ENCODE results near the gene GPA33. TPM values are rescaled to one million over a fixed set of nuclear protein-coding genes. Genes with fewer than 3 reads are reported as not detected.

The GPA33 gene
- total RNA-seq, 4 donors from 2014 or later, result 15.7 to 397 (median 317) TPM

DNA sequence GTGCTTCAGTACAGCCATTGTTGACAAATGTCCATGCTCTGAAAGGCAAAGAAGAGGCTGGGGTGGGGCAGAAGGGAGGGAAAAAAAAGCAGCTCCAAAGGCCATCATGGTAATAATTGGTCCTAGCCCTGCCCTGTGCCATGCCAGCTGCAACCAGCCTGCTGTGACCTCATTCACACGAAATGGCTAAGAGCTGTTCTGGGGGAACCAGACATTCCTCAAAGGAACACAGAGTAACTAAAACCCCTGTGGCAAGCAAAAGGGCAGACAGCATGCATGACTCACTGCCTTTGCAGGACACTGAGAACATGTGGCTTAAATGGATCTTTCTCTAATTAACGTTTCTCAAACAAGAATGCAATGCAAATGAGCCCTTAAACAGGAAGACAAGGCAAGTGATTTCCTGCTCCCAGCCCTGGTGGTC lies 46.0 kb upstream of the GPA33 start:
- Histone ChIP-seq H3K27me3 (no peaks in the 10 kb centered on the region), H3K4me1 (peaks cover 0 to 8% (median 2%) of the 10 kb centered on the region in 4 donors), H3K9me3 (peaks cover 0 to 5% (median 0%) of the 10 kb centered on the region in 4 donors), H3K4me3 (no peak overlapping the region), H3K27ac (no peak overlapping the region), H3K36me3 (no peaks in the 10 kb centered on the region)
- no peak for DNase-seq
- no peak for TF ChIP-seq POLR2A (IDR thresholded peaks at IDR 0.05)
- TF ChIP-seq, protein P1, sequence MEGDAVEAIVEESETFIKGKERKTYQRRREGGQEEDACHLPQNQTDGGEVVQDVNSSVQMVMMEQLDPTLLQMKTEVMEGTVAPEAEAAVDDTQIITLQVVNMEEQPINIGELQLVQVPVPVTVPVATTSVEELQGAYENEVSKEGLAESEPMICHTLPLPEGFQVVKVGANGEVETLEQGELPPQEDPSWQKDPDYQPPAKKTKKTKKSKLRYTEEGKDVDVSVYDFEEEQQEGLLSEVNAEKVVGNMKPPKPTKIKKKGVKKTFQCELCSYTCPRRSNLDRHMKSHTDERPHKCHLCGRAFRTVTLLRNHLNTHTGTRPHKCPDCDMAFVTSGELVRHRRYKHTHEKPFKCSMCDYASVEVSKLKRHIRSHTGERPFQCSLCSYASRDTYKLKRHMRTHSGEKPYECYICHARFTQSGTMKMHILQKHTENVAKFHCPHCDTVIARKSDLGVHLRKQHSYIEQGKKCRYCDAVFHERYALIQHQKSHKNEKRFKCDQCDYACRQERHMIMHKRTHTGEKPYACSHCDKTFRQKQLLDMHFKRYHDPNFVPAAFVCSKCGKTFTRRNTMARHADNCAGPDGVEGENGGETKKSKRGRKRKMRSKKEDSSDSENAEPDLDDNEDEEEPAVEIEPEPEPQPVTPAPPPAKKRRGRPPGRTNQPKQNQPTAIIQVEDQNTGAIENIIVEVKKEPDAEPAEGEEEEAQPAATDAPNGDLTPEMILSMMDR (IDR thresholded peaks at IDR 0.05), result no peak

DNA sequence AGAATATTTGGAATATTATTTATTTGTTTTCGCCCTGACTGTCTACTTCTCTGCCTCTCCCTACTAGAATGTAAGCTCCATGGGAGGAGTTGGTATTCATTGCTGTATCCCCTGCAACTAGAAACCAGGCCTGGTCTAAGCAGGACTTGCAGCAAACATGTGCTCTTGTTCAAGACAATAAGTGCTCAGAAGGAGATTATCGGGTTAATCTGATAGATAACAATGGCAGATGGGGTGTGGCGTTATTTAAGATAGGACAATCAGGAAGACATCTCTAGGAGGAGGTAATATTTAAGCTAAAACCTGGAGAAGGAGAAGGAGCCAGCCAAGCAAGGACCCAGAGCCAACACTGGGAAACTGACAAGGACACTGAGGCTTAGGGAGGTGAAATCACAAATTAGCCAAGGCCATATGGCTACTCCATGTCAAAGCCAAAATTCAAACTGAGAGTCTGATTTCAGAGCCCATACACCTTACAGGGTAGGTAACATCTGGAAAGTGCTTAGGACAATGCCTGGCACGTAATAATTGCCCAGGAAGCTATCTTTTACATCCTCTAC lies 45.2 kb upstream of the GPA33 start:
- no peak overlapping the region for H3K4me3 ChIP-seq
- H3K9me3 ChIP-seq, result peaks cover 0 to 5% (median 0%) of the 10 kb centered on the region in 4 donors
- peaks cover 0 to 8% (median 2%) of the 10 kb centered on the region in 4 donors for H3K4me1 ChIP-seq
- DNase-seq, result no peak
- H3K27me3 ChIP-seq, result no peaks in the 10 kb centered on the region
- H3K27ac ChIP-seq, result no peak overlapping the region
- H3K36me3 ChIP-seq, result no peaks in the 10 kb centered on the region
- TF ChIP-seq, protein P1 (IDR thresholded peaks at IDR 0.05), result no peak
- no peak for TF ChIP-seq POLR2A (IDR thresholded peaks at IDR 0.05)

DNA sequence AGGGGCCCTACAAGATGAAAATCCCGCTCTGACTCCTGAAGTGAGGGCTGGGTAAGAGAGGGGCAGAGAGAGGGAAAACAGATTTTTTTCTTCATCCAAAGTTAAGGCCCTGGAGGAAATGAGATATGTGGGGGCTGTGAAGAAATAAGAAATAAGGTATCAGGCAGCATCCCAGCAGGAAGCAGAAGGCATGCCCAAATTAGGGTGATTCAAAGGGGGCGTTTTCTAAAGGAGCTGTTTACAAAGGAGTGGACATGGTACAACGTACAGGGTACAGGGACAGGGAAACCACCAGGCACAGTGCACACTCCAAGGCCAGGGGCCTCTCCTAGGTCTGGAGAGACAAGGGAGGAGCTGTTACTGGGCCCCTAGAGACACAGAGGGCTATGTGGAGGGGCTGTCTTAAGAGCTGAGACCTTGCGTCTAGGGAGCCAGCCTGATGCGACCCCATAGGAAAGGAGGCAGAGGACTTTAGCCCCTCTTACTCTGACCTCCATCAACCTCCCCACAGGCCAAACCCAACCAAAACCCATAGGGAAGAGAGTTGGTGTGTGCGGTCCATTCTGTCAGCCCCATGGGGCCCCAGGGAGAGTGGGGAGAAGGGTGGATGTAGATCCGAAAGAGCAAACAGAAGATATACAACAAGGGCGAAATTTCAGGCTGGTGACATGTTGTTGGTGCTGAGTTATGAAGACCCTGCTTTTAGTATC lies 42.3 kb upstream of the GPA33 start:
- peaks cover 0 to 5% (median 0%) of the 10 kb centered on the region in 4 donors for H3K9me3 ChIP-seq
- DNase-seq, result no peak
- TF ChIP-seq POLR2A (IDR thresholded peaks at IDR 0.05), result no peak
- TF ChIP-seq, protein P1 (IDR thresholded peaks at IDR 0.05), result no peak
- peaks cover 0 to 8% (median 2%) of the 10 kb centered on the region in 4 donors for H3K4me1 ChIP-seq
- no peaks in the 10 kb centered on the region for H3K27me3 ChIP-seq
- H3K4me3 ChIP-seq, result no peak overlapping the region
- no peaks in the 10 kb centered on the region for H3K36me3 ChIP-seq
- no peak overlapping the region for H3K27ac ChIP-seq

DNA sequence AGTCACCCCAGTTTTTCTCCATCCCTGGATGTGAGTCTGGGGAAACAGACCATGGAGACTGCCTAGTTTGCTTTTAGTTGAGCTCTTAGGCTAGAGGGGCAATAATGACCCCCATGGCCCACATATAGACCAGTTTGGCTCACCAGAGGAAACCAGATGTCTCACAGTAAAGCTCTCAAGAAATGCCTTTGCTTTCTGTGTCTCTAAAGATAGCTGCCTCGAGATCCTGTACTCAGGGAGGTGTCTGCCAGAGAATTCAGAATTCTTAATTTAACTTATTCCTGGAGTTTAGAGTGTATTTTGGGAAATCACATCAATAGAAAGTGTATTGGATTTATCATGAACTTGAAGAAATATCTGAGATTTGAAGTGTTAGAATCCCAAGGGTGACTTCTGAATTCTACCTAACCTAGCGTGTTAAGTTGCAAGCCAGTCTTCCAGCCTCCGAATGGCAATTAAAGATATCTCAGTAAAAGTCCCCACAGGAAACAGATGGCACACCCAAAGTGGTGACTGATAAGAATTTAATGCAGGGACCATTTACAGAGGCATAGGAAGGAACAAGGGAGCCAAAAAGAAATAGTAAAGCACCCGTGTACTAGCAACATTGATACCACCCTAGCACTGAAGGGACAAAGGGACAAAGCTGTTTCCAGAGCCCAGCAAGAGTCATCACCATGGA lies 40.8 kb upstream of the GPA33 start:
- Histone ChIP-seq H3K4me3 (no peak overlapping the region), H3K4me1 (peaks cover 0 to 3% (median 1%) of the 10 kb centered on the region in 4 donors), H3K9me3 (no peaks in the 10 kb centered on the region), H3K36me3 (no peaks in the 10 kb centered on the region), H3K27ac (no peak overlapping the region), H3K27me3 (no peaks in the 10 kb centered on the region)
- DNase-seq, result no peak
- no peak for TF ChIP-seq POLR2A (IDR thresholded peaks at IDR 0.05)
- TF ChIP-seq, protein P1 (IDR thresholded peaks at IDR 0.05), result no peak

DNA sequence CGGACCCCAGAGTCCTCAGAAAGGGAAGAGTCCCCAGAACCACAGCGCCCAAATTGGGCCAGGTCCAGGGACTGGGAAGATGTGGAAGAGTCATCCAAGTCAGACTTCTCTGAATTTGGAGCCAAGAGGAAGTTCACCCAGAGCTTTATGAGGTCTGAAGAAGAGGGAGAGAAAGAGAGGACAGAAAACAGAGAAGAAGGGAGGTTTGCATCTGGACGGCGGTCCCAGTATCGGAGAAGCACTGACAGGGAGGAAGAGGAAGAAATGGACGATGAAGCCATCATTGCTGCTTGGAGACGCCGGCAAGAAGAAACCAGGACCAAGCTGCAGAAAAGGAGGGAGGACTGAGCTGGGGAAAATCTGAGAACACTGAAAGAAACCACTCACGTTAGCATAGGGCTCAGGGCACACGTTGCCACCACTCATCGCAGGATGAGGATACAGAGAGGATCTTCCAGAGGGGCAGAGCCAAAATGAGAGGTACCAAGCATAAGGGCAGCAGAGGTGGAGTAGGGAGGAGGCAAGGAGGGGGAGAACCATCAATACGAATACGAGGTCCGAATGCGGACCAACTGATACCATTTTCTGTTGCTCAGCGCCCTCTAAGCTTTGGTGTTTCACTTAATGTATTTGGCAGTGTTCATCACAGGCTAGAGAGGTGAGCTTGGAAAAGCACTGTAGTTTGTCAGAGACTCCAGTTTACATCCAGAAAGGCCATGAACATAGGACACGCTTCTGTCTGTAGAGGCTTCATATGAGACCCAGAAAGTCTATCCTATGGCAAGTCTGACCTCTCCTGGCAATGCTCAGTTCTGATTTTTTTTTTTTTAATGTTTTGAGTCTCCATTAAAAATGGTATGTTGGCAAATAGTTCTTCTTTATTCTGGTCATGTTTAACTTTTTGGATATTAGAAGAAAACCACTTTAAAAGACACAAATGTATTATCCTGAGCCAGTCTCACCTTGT lies 38.4 kb upstream of the GPA33 start:
- no peaks in the 10 kb centered on the region for H3K9me3 ChIP-seq
- DNase-seq, result no peak
- no peak for TF ChIP-seq POLR2A (IDR thresholded peaks at IDR 0.05)
- TF ChIP-seq, protein P1 (IDR thresholded peaks at IDR 0.05), result peak in 3 of 6 experiments; percentile 32 to 45 (median 37)
- no peak overlapping the region for H3K4me3 ChIP-seq
- H3K4me1 ChIP-seq, result no peaks in the 10 kb centered on the region
- no peak overlapping the region for H3K27ac ChIP-seq
- no peaks in the 10 kb centered on the region for H3K36me3 ChIP-seq
- H3K27me3 ChIP-seq, result no peaks in the 10 kb centered on the region

All from Peyer's patch (tissue), 4 donors.